ENCODE measurements around the gene ICAM5. TPM values are rescaled to one million over a fixed set of nuclear protein-coding genes. Genes with fewer than 3 reads are reported as not detected.

The ICAM5 gene
- polyA plus RNA-seq, 1 donor from 2014 or later, result 4.1 TPM

GRCh38 chr19:10251792-10252694 lies 37.7 kb upstream of the ICAM5 start, which contains the start of gene MRPL4:
Gene MRPL4 (plus strand): TSS chr19:10252214. CDS start chr19:10252254, 40 bp downstream.
- H3K36me3 ChIP-seq (ENCODE audit: insufficient read depth, low read length), result no peaks in the 10 kb centered on the region
- no peaks in the 10 kb centered on the region for H3K9me3 ChIP-seq (ENCODE audit: low read length)
- no peaks in the 10 kb centered on the region for H3F3A ChIP-seq (ENCODE audit: insufficient read depth, low read length, poor library complexity, severe bottlenecking)
- H3K9me2 ChIP-seq (ENCODE audit: insufficient read depth, low read length), result no peaks in the 10 kb centered on the region
- H3K4me3 ChIP-seq (ENCODE audit: low read length), result peak within 1 kb of the TSS; percentile 92
- peak within 1 kb of the TSS; percentile 77 for H3K27ac ChIP-seq (ENCODE audit: low read length)
- H4K20me1 ChIP-seq (ENCODE audit: insufficient read depth), result no peaks in the 10 kb centered on the region
- peaks cover 7% of the 10 kb centered on the region for H3K79me2 ChIP-seq (replicated peaks; ENCODE audit: insufficient read depth, low read length)
- peak within 1 kb of the TSS; percentile 78 for H3K9ac ChIP-seq (ENCODE audit: low read length)
- peak within 1 kb of the TSS; percentile 97 for H3K4me2 ChIP-seq (ENCODE audit: low read length)
- peak within 1 kb of the TSS; percentile 86 for H2AFZ ChIP-seq (ENCODE audit: low read depth, low read length)
- no peaks in the 10 kb centered on the region for H3K27me3 ChIP-seq (ENCODE audit: insufficient read depth, low read depth, low read length)
- peak; percentile 42 for TF ChIP-seq CTCF (IDR thresholded peaks at IDR 0.05; ENCODE audit: poor library complexity, severe bottlenecking)
- peak; percentile 79 for TF ChIP-seq EP300 (conservative IDR thresholded peaks at IDR 0.05; ENCODE audit: poor library complexity, severe bottlenecking)
- TF ChIP-seq SMC3 (conservative IDR thresholded peaks at IDR 0.05; ENCODE audit: poor library complexity), result peak; percentile 25
- TF ChIP-seq TAF1 (IDR thresholded peaks at IDR 0.05; ENCODE audit: low read depth), result no peak
- TF ChIP-seq MXI1 (conservative IDR thresholded peaks at IDR 0.05; ENCODE audit: poor library complexity, severe bottlenecking), result peak; percentile 98
- peak; percentile 77 for TF ChIP-seq REST (IDR thresholded peaks at IDR 0.05; ENCODE audit: borderline replicate concordance)
- peak; percentile 42 for TF ChIP-seq RAD21 (conservative IDR thresholded peaks at IDR 0.05)
- TF ChIP-seq POLR2AphosphoS5 (IDR thresholded peaks at IDR 0.05), result peak; percentile 86
- TF ChIP-seq EZH2 (IDR thresholded peaks at IDR 0.05; ENCODE audit: borderline replicate concordance, insufficient read depth, low read length, poor library complexity, severe bottlenecking), result no peak

GRCh38 chr19:10252707-10253106 lies 37.0 kb upstream of the ICAM5 start:
- Histone ChIP-seq H3K9ac (ENCODE audit: low read length) (peak overlapping the region; percentile 78), H2AFZ (ENCODE audit: low read depth, low read length) (peak overlapping the region; percentile 86), H3K79me2 (replicated peaks; ENCODE audit: insufficient read depth, low read length) (peaks cover 7% of the 10 kb centered on the region), H3K27ac (ENCODE audit: low read length) (peak overlapping the region; percentile 77), H3K4me2 (ENCODE audit: low read length) (peak overlapping the region; percentile 97), H3K9me3 (ENCODE audit: low read length) (no peaks in the 10 kb centered on the region), H4K20me1 (ENCODE audit: insufficient read depth) (no peaks in the 10 kb centered on the region), H3K27me3 (ENCODE audit: insufficient read depth, low read depth, low read length) (no peaks in the 10 kb centered on the region), H3K9me2 (ENCODE audit: insufficient read depth, low read length) (no peaks in the 10 kb centered on the region), H3K36me3 (ENCODE audit: insufficient read depth, low read length) (no peaks in the 10 kb centered on the region), H3F3A (ENCODE audit: insufficient read depth, low read length, poor library complexity, severe bottlenecking) (no peaks in the 10 kb centered on the region), H3K4me3 (ENCODE audit: low read length) (peak overlapping the region; percentile 92)
- no peak for TF ChIP-seq SMC3 (conservative IDR thresholded peaks at IDR 0.05; ENCODE audit: poor library complexity)
- TF ChIP-seq EZH2 (IDR thresholded peaks at IDR 0.05; ENCODE audit: borderline replicate concordance, insufficient read depth, low read length, poor library complexity, severe bottlenecking), result no peak
- TF ChIP-seq CTCF (IDR thresholded peaks at IDR 0.05; ENCODE audit: poor library complexity, severe bottlenecking), result no peak
- no peak for TF ChIP-seq MXI1 (conservative IDR thresholded peaks at IDR 0.05; ENCODE audit: poor library complexity, severe bottlenecking)
- TF ChIP-seq REST (IDR thresholded peaks at IDR 0.05; ENCODE audit: borderline replicate concordance), result no peak
- no peak for TF ChIP-seq EP300 (conservative IDR thresholded peaks at IDR 0.05; ENCODE audit: poor library complexity, severe bottlenecking)
- no peak for TF ChIP-seq TAF1 (IDR thresholded peaks at IDR 0.05; ENCODE audit: low read depth)
- TF ChIP-seq RAD21 (conservative IDR thresholded peaks at IDR 0.05), result no peak
- TF ChIP-seq POLR2AphosphoS5 (IDR thresholded peaks at IDR 0.05), result no peak
